EH (cell line): ENCODE data around the gene FGGY.
"Not testable (repeated sequence)": the region's sequence is repeated elsewhere in the genome, so short reads cannot be mapped to it uniquely, and the experiment has no call there.

Experiments
- DNase-seq: peaks from one replicate; pipeline ENCODE4 v3.0.0-alpha.2; 2015; ENCODE audit warnings: low read depth

The FGGY gene

GRCh38 chr1:59444520-59444919 is 147.6 kb downstream of the FGGY start:
- no peak for DNase-seq

DNA sequence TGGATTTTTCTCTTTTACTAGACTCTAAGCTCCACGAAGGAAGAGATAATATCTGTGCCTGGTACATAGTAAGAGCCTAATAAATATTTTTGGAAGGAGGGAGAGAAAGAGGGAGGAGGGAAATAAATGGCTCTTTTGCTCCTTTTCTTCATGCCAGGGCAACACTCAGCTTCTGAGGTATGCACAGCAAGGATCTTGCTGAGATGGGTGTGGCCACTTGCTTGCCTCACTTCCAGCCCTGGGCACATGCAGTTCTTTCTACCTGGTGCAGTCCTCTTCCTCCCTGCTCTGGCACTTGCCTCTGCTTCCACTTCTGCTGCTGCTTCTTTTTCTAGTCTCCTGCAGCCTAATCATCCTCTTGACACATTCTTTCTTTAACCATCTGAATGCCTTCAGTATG is 148.1 kb downstream of the FGGY start:
- peak; percentile 78 for DNase-seq

DNA sequence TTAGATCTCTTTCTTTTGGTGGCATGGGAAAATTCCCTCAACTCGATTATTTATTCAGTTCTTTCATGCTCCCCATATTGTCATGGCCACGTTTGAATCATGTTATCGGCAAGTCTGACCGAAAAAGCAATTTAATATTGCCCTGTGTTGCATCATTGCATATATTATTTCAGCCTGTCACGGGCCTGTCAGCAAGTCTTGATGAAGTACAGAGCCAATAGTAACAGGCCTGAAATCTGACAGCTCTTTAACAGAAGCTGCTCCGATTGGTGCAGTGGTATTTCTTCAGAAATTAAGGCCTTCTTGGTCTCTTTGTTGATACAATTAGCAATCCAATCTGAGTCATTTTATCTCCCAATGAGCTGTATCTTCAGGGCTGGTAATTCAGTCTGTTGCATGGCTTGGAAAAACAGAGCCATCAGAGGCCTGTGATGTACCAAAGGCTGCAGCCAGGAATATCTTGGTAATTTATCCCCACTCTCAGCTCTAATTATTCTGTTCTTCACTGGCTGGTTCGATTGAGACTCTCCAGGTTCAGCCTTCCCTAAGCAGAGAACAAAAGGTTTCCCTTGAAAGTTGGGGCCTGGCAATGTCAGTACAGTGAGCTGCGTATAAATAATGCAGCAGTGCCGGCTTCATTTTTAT is 149.5 kb downstream of the FGGY start:
- DNase-seq: peak; percentile 86

DNA sequence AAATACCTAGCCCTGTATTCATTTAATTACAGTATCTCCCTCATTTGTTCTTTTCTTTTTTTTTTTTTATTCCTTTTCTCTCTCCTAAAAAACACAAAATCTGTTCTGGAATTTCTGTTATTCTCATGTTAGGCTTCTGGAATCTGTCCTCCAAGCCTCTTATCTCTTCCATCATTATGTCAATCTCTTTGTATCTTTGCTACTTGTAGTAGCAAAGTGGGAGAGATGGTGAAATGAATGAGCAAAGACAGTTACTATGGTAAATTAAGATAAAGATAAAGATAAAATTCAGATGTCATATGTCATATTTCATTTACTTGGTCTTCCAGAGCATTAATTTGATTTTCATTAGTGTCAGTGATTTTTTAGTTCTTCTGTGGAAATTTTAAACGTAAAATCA is 155.1 kb downstream of the FGGY start:
- DNase-seq: peak; percentile 23

- no peak for DNase-seq
Measured at GRCh38 chr1:59452559-59452958, 155.7 kb downstream of the FGGY start.

DNA sequence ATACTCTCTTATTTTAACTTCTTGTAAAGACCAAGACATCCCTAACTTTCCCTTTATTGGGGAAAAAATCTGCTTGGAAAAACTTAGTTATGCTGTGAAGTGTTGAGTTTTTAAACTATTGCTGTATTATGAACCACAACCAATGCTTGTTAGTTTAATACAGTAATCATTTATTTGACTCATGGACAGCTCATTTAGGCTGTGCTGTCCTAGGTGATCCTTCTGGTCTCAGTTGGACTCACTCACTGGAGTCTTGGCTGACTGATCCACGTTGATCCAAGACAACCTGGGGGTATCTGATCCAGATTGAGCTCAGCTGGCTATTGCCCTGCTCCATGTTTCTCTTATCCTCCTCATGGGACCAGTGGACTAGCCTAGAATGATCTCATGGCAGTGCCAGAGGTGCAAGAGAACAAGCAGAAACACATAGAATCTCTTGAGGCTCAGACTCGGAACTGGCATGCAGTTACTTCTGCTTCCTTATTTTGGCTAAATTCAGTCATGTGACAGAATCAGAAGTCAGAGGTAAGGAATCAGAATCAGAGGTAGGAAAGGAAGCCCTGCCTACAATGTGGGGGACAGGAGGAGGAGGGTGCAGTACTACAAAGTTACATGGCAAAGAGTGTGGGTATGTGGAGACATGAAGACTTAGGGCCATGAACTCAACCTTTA is 156.5 kb downstream of the FGGY start:
- DNase-seq: peak; percentile 14

- peak; percentile 83 for DNase-seq
Measured at GRCh38 chr1:59455206-59455605, 158.3 kb downstream of the FGGY start.

DNA sequence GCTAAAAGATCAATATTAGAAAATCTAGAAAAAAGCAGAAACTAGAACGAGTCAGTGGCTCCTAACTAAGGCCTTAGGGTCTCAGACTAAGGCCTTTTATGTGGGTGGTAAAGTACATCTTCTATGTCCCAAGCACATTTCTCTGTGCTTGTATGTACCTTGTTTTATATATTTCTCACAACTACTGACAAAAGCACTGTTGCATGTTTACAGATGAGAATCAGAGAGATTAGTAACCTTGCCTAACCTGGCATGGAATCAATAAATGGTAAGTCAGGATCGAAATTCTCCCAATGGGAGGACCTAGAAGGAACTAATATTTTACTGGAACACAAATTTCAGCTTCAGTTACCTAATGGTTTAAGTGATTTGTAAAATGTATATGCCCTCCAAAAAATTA is 160.9 kb downstream of the FGGY start:
- DNase-seq: no peak

DNA sequence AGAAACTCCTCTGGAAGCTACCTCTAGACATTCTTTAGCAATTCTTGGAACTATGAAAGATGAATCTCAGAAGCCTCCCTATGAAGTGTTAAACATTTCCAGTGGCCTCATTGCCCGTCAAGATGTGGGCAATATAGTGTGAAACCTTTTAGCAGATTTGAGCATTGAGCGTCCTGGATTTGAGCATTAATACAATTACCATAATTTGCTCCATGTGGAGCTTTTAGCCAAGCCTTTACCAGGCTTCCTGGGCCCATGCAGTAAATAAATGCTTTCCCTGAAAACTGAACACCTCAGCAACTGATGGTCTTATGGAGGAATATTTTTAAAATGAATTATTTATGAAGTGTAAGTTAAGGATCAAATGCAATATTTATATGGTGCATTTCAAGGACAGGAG is 162.0 kb downstream of the FGGY start:
- DNase-seq: no peak

DNA sequence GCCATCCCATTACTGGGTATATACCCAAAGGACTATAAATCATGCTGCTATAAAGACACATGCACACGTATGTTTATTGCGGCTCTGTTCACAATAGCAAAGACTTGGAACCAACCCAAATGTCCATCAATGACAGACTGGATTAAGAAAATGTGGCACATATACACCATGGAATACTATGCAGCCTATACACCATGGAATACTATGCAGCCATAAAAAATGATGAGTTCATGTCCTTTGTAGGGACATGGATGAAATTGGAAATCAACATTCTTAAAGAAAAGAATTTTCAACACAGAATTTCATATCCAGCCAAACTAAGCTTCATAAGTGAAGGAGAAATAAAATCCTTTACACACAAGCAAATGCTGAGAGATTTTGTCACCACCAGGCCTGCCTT is 166.0 kb downstream of the FGGY start:
- not testable (repeated sequence) for DNase-seq

DNA sequence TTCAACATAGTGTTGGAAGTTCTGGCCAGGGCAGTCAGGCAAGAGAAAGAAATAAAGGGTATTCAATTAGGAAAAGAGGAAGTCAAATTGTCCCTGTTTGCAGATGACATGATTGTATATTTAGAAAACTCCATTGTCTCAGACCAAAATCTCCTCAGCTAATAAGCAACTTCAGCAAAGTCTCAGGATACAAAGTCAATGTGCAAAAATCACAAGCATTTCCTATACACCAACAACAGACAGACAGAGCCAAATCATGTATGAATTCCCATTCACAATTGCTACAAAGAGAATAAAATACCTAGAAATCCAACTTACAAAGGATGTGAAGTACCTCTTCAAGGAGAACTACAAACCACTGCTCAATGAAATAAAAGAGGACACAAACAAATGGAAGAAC is 168.6 kb downstream of the FGGY start:
- DNase-seq: not testable (repeated sequence)

DNA sequence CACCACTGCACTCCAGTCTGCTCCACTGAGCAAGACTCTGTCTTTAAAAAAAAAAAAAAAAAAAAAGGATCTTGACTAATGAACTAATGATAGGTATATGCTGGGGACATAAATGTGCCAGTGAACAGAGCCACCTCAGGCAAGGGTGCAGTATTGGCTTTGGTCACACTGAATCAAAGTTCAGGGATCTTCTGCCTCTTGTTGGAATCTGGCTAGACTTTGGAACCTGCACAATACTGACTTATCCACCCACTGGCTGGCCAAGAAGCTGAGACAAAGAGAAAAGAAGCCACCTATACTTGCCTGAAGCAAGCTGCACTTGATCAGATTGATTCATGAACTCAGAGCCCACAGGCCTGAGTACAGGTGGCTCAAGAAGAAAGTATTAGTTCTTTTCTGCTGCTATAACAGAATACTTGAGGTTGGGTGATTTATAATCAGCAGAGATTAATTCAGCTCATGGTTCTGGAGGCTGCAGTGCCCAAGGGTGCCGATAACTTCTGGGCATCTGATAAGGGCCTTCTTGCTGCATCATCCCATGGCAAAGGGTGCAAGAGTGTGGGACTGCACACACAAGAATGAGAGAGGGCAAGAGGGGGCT is 172.0 kb downstream of the FGGY start:
- DNase-seq: no peak

- DNase-seq: not testable (repeated sequence)
Measured at GRCh38 chr1:59471991-59472570, 175.2 kb downstream of the FGGY start.

DNA sequence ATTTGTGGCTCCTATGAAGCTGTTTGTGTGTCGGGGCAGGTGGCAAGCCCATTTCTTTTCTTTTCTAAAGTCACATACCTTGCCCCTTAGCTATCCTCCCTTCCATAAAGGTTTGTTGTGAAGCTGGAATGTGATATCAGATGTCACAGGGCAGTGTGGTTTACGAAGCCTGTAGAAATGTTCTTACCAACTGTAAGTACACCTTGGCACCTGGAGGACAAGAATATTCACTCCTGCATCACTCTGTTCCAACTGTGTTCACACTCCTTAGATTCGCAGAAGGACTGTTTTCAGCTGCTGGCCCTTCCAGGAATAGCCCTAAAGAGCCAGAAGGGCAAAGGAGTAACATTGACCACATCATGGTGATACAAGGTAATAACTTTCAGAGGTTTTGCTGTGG is 176.9 kb downstream of the FGGY start:
- DNase-seq: no peak

- no peak for DNase-seq
Measured at GRCh38 chr1:59474496-59474895, 177.6 kb downstream of the FGGY start.

- DNase-seq: no peak
Measured at GRCh38 chr1:59475737-59476136, 178.8 kb downstream of the FGGY start.

GRCh38 chr1:59477286-59477685 is 180.4 kb downstream of the FGGY start:
- peak; percentile 68 for DNase-seq

DNA sequence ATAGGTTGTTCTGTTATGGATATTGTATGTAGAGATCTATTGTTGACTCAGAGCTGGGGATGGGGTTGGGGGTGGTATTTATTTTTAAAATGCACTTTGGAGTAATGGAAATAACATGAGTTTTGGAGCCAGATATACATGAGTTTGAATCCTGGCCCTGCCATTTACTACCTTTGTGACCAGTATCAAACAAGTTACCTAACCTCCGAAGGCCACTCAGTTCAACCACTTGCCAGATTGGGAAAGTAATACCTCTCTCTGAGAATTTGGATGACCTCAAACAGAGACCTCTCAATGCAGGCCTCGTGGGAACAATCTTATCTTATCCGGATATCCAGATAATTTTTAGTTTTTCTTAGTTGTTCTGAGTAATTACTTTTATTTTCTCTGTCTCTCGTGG is 181.0 kb downstream of the FGGY start:
- DNase-seq: no peak

- DNase-seq: no peak
Measured at GRCh38 chr1:59478822-59479221, 181.9 kb downstream of the FGGY start.

DNA sequence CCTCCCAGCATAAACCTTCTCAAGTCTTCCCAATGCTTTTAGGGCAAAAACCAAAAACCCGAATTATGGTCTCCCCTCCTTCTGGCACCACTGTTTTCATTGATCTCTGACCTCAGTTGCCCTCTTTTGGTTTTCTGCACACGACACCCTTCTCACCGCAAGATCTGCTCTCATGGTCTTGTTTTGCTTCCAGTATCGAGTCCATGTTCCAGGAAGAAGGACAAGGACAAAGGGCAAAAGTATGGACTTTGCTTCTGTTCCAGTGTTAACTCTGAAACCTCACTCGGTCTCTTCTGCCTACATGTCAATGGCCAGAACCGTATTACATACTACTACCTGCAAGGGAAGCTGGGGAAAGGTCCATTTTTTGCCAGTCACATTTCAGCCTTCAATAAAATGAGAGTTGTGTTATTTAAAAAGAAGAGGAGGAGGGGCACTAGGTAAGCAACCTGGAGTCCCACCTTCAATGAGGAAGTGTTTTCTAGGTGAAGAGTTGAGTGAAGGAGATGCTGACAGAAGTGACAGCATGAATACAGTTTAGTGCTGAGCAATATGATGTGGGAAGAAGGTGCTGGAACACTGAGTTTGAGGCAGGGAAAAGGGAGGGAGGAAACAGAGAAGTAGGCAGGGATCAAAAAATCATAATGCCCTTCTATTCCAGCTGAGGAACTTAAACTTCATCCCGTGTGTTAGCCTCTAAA is 183.4 kb downstream of the FGGY start:
- no peak for DNase-seq

DNA sequence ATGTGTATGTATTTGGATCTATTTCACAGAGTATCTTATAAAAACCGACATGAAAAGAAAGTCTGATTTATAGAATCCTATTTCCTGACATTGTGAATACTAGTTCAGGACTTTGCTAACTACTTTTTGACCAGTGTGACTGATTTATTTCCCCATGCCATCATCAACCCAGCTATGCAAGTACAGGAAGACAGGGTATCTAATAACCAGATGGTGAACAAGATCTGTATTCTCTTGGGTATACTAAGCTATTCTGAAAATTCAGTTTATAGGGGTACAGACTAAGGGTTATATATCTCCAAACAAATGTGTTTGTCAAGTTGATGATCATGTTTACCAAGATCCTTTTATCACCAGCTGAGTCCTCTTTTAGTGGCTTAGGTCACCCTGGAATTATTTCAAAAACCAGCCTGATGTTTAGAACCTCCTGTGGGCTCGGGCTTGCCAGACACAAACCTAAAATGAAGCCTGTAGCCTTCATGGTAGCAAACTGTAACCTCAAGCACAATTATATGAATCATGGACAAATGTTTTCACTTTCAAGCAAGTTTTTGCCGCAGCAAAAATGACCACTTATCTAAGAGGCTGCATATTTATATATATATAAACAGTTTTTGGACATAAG is 185.1 kb downstream of the FGGY start:
- DNase-seq: peak; percentile 69

DNA sequence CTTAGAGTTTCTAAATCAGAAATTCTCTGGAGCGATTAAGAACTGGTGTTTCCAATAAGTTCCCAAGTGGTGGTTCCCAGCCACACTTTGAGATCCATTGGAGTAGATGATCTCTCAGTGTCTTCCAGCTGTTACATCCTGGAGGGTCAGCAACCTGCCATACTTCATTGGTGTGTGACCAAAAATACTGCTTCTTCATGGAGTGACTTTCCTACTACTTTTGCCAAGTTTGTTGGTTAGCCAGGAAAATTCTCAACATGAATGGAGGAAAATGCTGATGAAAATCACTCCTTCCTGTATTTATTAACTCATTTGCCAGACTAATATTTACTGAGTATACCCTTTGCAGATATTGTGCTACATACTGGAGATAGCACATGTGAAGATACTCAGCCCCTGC is 186.1 kb downstream of the FGGY start:
- no peak for DNase-seq
